HG02970 (cell line): ENCODE data around the gene C16orf87.
"Not testable (repeated sequence)": the region's sequence is repeated elsewhere in the genome, so short reads cannot be mapped to it uniquely, and the experiment has no call there.

Experiments used
- ATAC-seq: cut with Tn5 transposase; IDR thresholded peaks from one replicate; pipeline ENCODE4 v1.9.1; 2021; ENCODE audit warnings: mild to moderate bottlenecking, moderate library complexity, moderate number of reproducible peaks; ENCODE audit not compliant: unreplicated experiment, low FRiP score

Gene C16orf87

GRCh38 chr16:46830902-46831647 is at the start of gene C16orf87:
TSS of gene C16orf87 (minus strand) at chr16:46831180. CDS start at chr16:46831149, 31 bp downstream.
- peak; percentile 90 for ATAC-seq

GRCh38 chr16:46875243-46875642 is 44.3 kb upstream of the C16orf87 start:
- no peak for ATAC-seq

GRCh38 chr16:46873201-46873600 is 42.2 kb upstream of the C16orf87 start:
- ATAC-seq, result no peak

- ATAC-seq, result no peak
Observed at GRCh38 chr16:46871597-46871996, 40.6 kb upstream of the C16orf87 start.

- not testable (repeated sequence) for ATAC-seq
Observed at GRCh38 chr16:46868891-46869290, 37.9 kb upstream of the C16orf87 start.

GRCh38 chr16:46867486-46867885 is 36.5 kb upstream of the C16orf87 start:
- not testable (repeated sequence) for ATAC-seq

GRCh38 chr16:46866286-46866685 is 35.3 kb upstream of the C16orf87 start:
- ATAC-seq, result no peak

GRCh38 chr16:46862555-46863447 is 31.8 kb upstream of the C16orf87 start:
- ATAC-seq, result no peak

- ATAC-seq, result no peak
Observed at GRCh38 chr16:46859719-46860152, 28.8 kb upstream of the C16orf87 start.

- no peak for ATAC-seq
Observed at GRCh38 chr16:46858151-46858550, 27.2 kb upstream of the C16orf87 start.

GRCh38 chr16:46857368-46857945 is 26.5 kb upstream of the C16orf87 start:
- no peak for ATAC-seq

GRCh38 chr16:46855389-46855788 is 24.4 kb upstream of the C16orf87 start:
- no peak for ATAC-seq

- ATAC-seq, result no peak
Observed at GRCh38 chr16:46854846-46855245, 23.9 kb upstream of the C16orf87 start.

- no peak for ATAC-seq
Observed at GRCh38 chr16:46853713-46854443, 22.9 kb upstream of the C16orf87 start.

GRCh38 chr16:46852130-46852529 is 21.1 kb upstream of the C16orf87 start:
- ATAC-seq, result no peak

- no peak for ATAC-seq
Observed at GRCh38 chr16:46850619-46851555, 19.9 kb upstream of the C16orf87 start.

GRCh38 chr16:46848768-46849764 is 18.1 kb upstream of the C16orf87 start:
- ATAC-seq, result no peak

GRCh38 chr16:46845952-46846351 is 15.0 kb upstream of the C16orf87 start:
- ATAC-seq, result no peak
